Left forelimb (tissue), 1 donor: ENCODE data around the gene IBA57.
"Not testable (repeated sequence)": the region's sequence is repeated elsewhere in the genome, so short reads cannot be mapped to it uniquely, and the experiment has no call there.

Experiments
- DNase-seq: peaks from one replicate; pipeline ENCODE4 v3.0.0-alpha.2; 2018; ENCODE audit warnings: low spot score

Gene IBA57

GRCh38 chr1:228226956-228227791 is 61.6 kb downstream of the IBA57 start:
- no peak for DNase-seq

- DNase-seq = not testable (repeated sequence)
These were observed 62.5 kb downstream of the IBA57 start for GRCh38 chr1:228228147-228228546.

GRCh38 chr1:228228601-228229074 is 63.0 kb downstream of the IBA57 start:
- DNase-seq = no peak

DNA sequence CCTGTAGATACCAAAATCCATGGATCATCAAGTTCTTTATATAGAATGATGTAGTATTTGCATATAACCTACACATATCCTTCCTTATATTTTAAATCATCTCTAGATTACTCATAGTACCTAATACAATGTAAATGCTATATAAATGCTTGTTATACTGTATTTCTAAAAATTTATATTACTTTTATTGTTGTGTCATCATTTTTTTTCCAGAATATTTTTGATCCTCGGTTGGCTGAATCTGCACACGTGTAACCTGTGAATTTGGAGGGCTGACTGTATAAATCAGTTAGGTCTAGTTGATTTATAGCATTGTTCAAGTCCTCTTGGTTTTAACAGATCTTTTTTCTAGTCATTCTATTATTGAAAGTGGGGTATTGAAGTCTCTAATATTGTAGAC is 65.6 kb downstream of the IBA57 start:
- DNase-seq = no peak
